GM23338 (cell line): Measurements from ENCODE around the gene HIBADH. TPM values are rescaled to one million over a fixed set of nuclear protein-coding genes. Genes with fewer than 3 reads are reported as not detected.
A peak's percentile ranks its signal among the peaks of the same experiment; 100 is the strongest.

Experiments
- ATAC-seq: fragments of 200-7000 bp; cut with Tn5 transposase; 3 replicates; pipeline ENCODE4 v1.9.1; 2020
- DNase-seq: peaks from one replicate; pipeline ENCODE4 v3.0.0-alpha.2; 2015; ENCODE audit warnings: low spot score
- H2AFZ ChIP-seq: fragments of 200-600 bp; sonication (generic); 2 replicates; pipeline ENCODE4 v1.8.0; 2016; ENCODE audit warnings: antibody characterized with exemption, mild to moderate bottlenecking, moderate library complexity
- H3F3A ChIP-seq: fragments of 200-600 bp; sonication (generic); replicated peaks from 2 replicates; pipeline ENCODE4 v1.8.0; 2017; ENCODE audit warnings: antibody characterized with exemption, mixed run types, low read depth
- H3K27ac ChIP-seq: fragments of 200-600 bp; sonication (generic); 2 replicates; pipeline ENCODE4 v1.6.1; 2016; ENCODE audit warnings: low read depth
- H3K27me3 ChIP-seq: fragments of 200-600 bp; sonication (generic); 2 replicates; pipeline ENCODE4 v1.8.0; 2016; ENCODE audit warnings: mild to moderate bottlenecking, mixed run types, moderate library complexity; ENCODE audit not compliant: insufficient read depth
- H3K36me3 ChIP-seq: fragments of 200-600 bp; sonication (generic); 2 replicates; pipeline ENCODE4 v1.8.0; 2016; ENCODE audit warnings: mild to moderate bottlenecking; ENCODE audit not compliant: insufficient read depth
- H3K4me1 ChIP-seq: fragments of 200-600 bp; sonication (generic); 2 replicates; pipeline ENCODE4 v1.8.0; 2016; ENCODE audit warnings: mild to moderate bottlenecking, moderate library complexity; ENCODE audit not compliant: insufficient read depth
- H3K4me2 ChIP-seq: fragments of 200-600 bp; sonication (generic); 2 replicates; pipeline ENCODE4 v1.7.1; 2017; ENCODE audit warnings: mixed run types
- H3K4me3 ChIP-seq: fragments of 200-600 bp; sonication (generic); 2 replicates; pipeline ENCODE4 v1.6.1; 2016; ENCODE audit warnings: mixed run types
- H3K79me2 ChIP-seq: fragments of 200-600 bp; sonication (generic); replicated peaks from 2 replicates; pipeline ENCODE4 v1.8.0; 2017; ENCODE audit warnings: mild to moderate bottlenecking; ENCODE audit not compliant: insufficient read depth
- H3K9me2 ChIP-seq: fragments of 200-600 bp; sonication (generic); 2 replicates; pipeline ENCODE4 v1.8.0; 2017; ENCODE audit not compliant: insufficient read depth
- H4K20me1 ChIP-seq: fragments of 200-600 bp; sonication (generic); replicated peaks from 2 replicates; pipeline ENCODE4 v1.8.0; 2017; ENCODE audit warnings: mild to moderate bottlenecking; ENCODE audit not compliant: insufficient read depth
- H3K27ac Mint-ChIP-seq: 2 replicates; pipeline ENCODE4 v1.8.0; 2020; ENCODE audit warnings: inconsistent platforms, mild to moderate bottlenecking, moderate library complexity, mixed read lengths
- H3K27me3 Mint-ChIP-seq: 3 replicates; pipeline ENCODE4 v1.8.0; 2022; ENCODE audit warnings: low read depth, mild to moderate bottlenecking, moderate library complexity, mixed read lengths, inconsistent platforms; ENCODE audit not compliant: insufficient read depth, poor library complexity
- H3K36me3 Mint-ChIP-seq: 3 replicates; pipeline ENCODE4 v1.8.0; 2021; ENCODE audit warnings: low read depth, mild to moderate bottlenecking, inconsistent platforms, moderate library complexity, mixed read lengths
- H3K4me1 Mint-ChIP-seq: 3 replicates; pipeline ENCODE4 v1.8.0; 2020; ENCODE audit warnings: mild to moderate bottlenecking, inconsistent platforms, mixed read lengths
- H3K4me3 Mint-ChIP-seq: 3 replicates; pipeline ENCODE4 v1.8.0; 2021; ENCODE audit warnings: moderate library complexity, mild to moderate bottlenecking, inconsistent platforms, mixed read lengths
- H3K9me3 Mint-ChIP-seq: 3 replicates; pipeline ENCODE4 v1.8.0; 2020; ENCODE audit warnings: moderate library complexity, mild to moderate bottlenecking, inconsistent platforms, mixed read lengths
- CTCF ChIP-seq, 2 experiments: fragments of 200-600 bp in 1 of 2; sonication (generic) in 1 of 2; conservative IDR thresholded peaks; 2 replicates each; pipeline versions ENCODE4 v1.5.1 to v1.6.1; 2016 to 2017; ENCODE audit warnings: antibody characterized with exemption in 2 of 2, low read depth in 2 of 2, mild to moderate bottlenecking in 2 of 2, moderate library complexity in 1 of 2
- ETS1 ChIP-seq: IDR thresholded peaks from 2 replicates; pipeline ENCODE4 v1.6.1; 2016; ENCODE audit warnings: antibody characterized with exemption
- EZH2 ChIP-seq: fragments of 200-600 bp; sonication (generic); IDR thresholded peaks from one replicate; pipeline ENCODE4 v1.8.0; 2017; ENCODE audit warnings: antibody characterized with exemption, mild to moderate bottlenecking, low read depth; ENCODE audit not compliant: unreplicated experiment
- EZH2phosphoT487 ChIP-seq: fragments of 200-600 bp; sonication (generic); IDR thresholded peaks from one replicate; pipeline ENCODE4 v1.8.1; 2018; ENCODE audit warnings: antibody characterized with exemption; ENCODE audit not compliant: unreplicated experiment
- JUNB ChIP-seq: IDR thresholded peaks from one replicate; pipeline ENCODE4 v1.6.1; 2016; ENCODE audit warnings: antibody characterized with exemption; ENCODE audit not compliant: unreplicated experiment
- NANOG ChIP-seq: IDR thresholded peaks from 2 replicates; pipeline ENCODE4 v1.6.1; 2016; ENCODE audit warnings: antibody characterized with exemption, borderline replicate concordance
- POLR2AphosphoS5 ChIP-seq: IDR thresholded peaks from 2 replicates; pipeline ENCODE4 v1.6.1; 2016; ENCODE audit warnings: antibody characterized with exemption, low read depth
- REST ChIP-seq: IDR thresholded peaks from one replicate; pipeline ENCODE4 v1.6.1; 2018; ENCODE audit warnings: antibody characterized with exemption; ENCODE audit not compliant: unreplicated experiment
- STAT1 ChIP-seq: IDR thresholded peaks from one replicate; pipeline ENCODE4 v1.6.1; 2016; ENCODE audit warnings: antibody characterized with exemption; ENCODE audit not compliant: unreplicated experiment
- ZNF114 ChIP-seq: fragments of 250-450 bp; sonication (Bioruptor Pico); IDR thresholded peaks from 2 replicates; pipeline ENCODE4 v1.5.0; 2020; ENCODE audit warnings: mild to moderate bottlenecking, moderate library complexity
- ZNF331 ChIP-seq: fragments of 250-450 bp; sonication (Bioruptor Pico); IDR thresholded peaks from 2 replicates; pipeline ENCODE4 v1.5.0; 2020; ENCODE audit warnings: low read depth, mild to moderate bottlenecking, moderate library complexity
- ZNF462 ChIP-seq: fragments of 250-450 bp; sonication (Bioruptor Pico); IDR thresholded peaks from 2 replicates; pipeline ENCODE4 v1.5.0; 2020; ENCODE audit warnings: mild to moderate bottlenecking, moderate library complexity
- polyA plus RNA-seq: library from polyadenylated mRNA; unstranded; fragments of >200 nt; fragmentation: Nextera tagmentation; extraction: Ambion mirVana; gene quantifications from 2 replicates; pipeline ENCODE4 v1.2.1, GENCODE V29; 2016
- total RNA-seq: library from RNA; depleted of rRNA; stranded (reverse); fragments of >200 nt; shearing (Covaris generic); gene quantifications from 2 replicates; pipeline ENCODE4 v1.2.3, GENCODE V29; 2014

HIBADH gene
- total and polyA plus RNA-seq, 2 experiments from 2014 or later, result 31.3 to 57.0 TPM

- Histone ChIP-seq H3K4me1 (peaks cover 47% of the 10 kb centered on the region), H3K36me3 (no peaks in the 10 kb centered on the region), H3F3A (no peaks in the 10 kb centered on the region), H3K79me2 (no peaks in the 10 kb centered on the region; the same call in 1 of the 2 replicates), H3K27ac (no peak overlapping the region; the same call in 1 of the 2 replicates), H3K4me2 (peak overlapping the region; percentile 24; the same call in 1 of the 2 replicates), H2AFZ (no peak overlapping the region), H3K4me3 (no peak overlapping the region), H3K27me3 (no peaks in the 10 kb centered on the region), H4K20me1 (0 out of 2 replicates have a peak, but pooled peaks cover under 1% of the 10 kb centered on the region), H3K9me2 (no peaks in the 10 kb centered on the region)
- Mint-ChIP-seq H3K27me3 (no peaks in the 10 kb centered on the region), H3K9me3 (no peaks in the 10 kb centered on the region), H3K27ac (peak overlapping the region; percentile 73), H3K36me3 (no peaks in the 10 kb centered on the region), H3K4me3 (no peak overlapping the region), H3K4me1 (peaks cover 51% of the 10 kb centered on the region)
- TF ChIP-seq POLR2AphosphoS5, result no peak
- TF ChIP-seq JUNB, result no peak
- no peak for TF ChIP-seq ZNF331 (CRISPR knock-in tag)
- no peak for TF ChIP-seq REST
- no peak for TF ChIP-seq NANOG
- no peak for TF ChIP-seq ZNF462 (CRISPR knock-in tag)
- no peak for TF ChIP-seq ZNF114
- no peak for TF ChIP-seq ETS1
- TF ChIP-seq STAT1, result no peak
- TF ChIP-seq CTCF (conservative IDR thresholded peaks at IDR 0.05; ENCODE audit: low read depth in 2 of 2), result no peak
- no peak for TF ChIP-seq EZH2
- no peak for TF ChIP-seq EZH2phosphoT487
- DNase-seq (no peak), ATAC-seq (no peak)
These were observed 56.1 kb downstream of the HIBADH start for GRCh38 chr7:27606270-27607209.
